Ishikawa (cell line): ENCODE data around the gene GRB10.

Source experiments
- CEBPB ChIP-seq: IDR thresholded peaks from 2 replicates; pipeline ENCODE4 v1.6.1; 2012
- CREB1 ChIP-seq: IDR thresholded peaks from 2 replicates; pipeline ENCODE4 v1.6.1; 2012; ENCODE audit warnings: low read depth
- EGR1 ChIP-seq: IDR thresholded peaks from 2 replicates; pipeline ENCODE4 v1.6.1; 2012
- EP300 ChIP-seq: IDR thresholded peaks from 2 replicates; pipeline ENCODE4 v1.6.1; 2012; ENCODE audit warnings: borderline replicate concordance
- FOXM1 ChIP-seq: IDR thresholded peaks from 2 replicates; pipeline ENCODE4 v1.6.1; 2012; ENCODE audit warnings: low read depth, borderline replicate concordance
- NFIC ChIP-seq: IDR thresholded peaks from 2 replicates; pipeline ENCODE4 v1.6.1; 2012
- RAD21 ChIP-seq: IDR thresholded peaks from 2 replicates; pipeline ENCODE4 v1.6.1; 2012; ENCODE audit warnings: low read depth
- TAF1 ChIP-seq: IDR thresholded peaks from 2 replicates; pipeline ENCODE4 v1.6.1; 2012; ENCODE audit warnings: low read depth, mild to moderate bottlenecking
- TCF12 ChIP-seq: IDR thresholded peaks from 2 replicates; pipeline ENCODE4 v1.6.1; 2012; ENCODE audit warnings: low read depth
- TEAD4 ChIP-seq: IDR thresholded peaks from 2 replicates; pipeline ENCODE4 v1.6.1; 2012
- YY1 ChIP-seq: IDR thresholded peaks from 2 replicates; pipeline ENCODE4 v1.6.1; 2012; ENCODE audit warnings: low read depth
- ZBTB7A ChIP-seq: IDR thresholded peaks from 2 replicates; pipeline ENCODE4 v1.6.1; 2012; ENCODE audit warnings: low read depth
- TF ChIP-seq, protein P1 (sequence below): IDR thresholded peaks from 2 replicates; pipeline ENCODE4 v1.6.1; 2012; ENCODE audit warnings: low read depth, mild to moderate bottlenecking
- TF ChIP-seq, protein P2 (sequence below): IDR thresholded peaks from 2 replicates; pipeline ENCODE4 v1.6.1; 2012
- TF ChIP-seq, protein P3 (sequence below): IDR thresholded peaks from 2 replicates; pipeline ENCODE4 v1.6.1; 2012

GRB10 gene

DNA sequence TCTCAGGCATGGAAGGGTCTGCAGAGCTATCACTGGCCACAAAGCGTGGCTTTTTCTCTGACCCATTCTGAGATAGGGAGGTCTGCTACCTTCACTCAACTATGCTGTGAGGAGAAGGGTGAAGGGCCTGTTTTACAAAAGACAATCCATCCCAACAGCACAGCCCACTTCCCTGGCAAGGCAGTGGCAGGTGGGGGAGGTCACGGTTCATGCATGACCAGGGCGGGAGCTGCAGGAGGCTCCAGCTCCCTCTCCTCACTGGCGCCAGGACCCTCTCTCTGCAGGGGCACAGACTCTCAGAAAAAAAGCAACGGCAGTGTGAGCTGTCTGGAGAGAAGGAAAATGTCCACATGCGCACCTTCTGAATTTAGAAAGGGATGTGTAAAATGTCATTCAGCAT, 28.5 kb downstream of the GRB10 start:
- TF ChIP-seq, protein P1, sequence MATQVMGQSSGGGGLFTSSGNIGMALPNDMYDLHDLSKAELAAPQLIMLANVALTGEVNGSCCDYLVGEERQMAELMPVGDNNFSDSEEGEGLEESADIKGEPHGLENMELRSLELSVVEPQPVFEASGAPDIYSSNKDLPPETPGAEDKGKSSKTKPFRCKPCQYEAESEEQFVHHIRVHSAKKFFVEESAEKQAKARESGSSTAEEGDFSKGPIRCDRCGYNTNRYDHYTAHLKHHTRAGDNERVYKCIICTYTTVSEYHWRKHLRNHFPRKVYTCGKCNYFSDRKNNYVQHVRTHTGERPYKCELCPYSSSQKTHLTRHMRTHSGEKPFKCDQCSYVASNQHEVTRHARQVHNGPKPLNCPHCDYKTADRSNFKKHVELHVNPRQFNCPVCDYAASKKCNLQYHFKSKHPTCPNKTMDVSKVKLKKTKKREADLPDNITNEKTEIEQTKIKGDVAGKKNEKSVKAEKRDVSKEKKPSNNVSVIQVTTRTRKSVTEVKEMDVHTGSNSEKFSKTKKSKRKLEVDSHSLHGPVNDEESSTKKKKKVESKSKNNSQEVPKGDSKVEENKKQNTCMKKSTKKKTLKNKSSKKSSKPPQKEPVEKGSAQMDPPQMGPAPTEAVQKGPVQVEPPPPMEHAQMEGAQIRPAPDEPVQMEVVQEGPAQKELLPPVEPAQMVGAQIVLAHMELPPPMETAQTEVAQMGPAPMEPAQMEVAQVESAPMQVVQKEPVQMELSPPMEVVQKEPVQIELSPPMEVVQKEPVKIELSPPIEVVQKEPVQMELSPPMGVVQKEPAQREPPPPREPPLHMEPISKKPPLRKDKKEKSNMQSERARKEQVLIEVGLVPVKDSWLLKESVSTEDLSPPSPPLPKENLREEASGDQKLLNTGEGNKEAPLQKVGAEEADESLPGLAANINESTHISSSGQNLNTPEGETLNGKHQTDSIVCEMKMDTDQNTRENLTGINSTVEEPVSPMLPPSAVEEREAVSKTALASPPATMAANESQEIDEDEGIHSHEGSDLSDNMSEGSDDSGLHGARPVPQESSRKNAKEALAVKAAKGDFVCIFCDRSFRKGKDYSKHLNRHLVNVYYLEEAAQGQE: no peak
- TF ChIP-seq FOXM1 (no peak), TCF12 (no peak)

DNA sequence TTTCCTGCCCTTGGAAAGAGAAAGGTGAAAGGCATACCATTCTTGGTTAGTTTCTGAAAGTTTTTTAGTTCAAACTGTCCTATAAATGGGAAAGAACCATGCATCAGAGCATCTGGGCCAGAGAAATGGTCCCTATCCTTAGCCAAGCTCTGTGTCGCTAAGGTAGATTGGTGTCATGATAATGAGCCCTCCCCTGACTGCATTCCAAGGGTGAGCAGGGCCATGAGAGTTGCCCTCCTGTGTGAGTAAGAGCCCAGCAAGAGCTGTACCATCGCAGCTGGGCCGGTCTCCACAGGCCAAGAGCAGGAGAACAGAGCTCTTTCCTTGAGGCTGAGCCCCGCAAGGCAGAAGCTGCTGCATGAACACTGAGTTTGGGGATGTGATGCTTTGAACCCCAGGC, 30.3 kb downstream of the GRB10 start:
- TF ChIP-seq TCF12: no peak
- TF ChIP-seq NFIC: no peak
- no peak for TF ChIP-seq CREB1
- no peak for TF ChIP-seq EP300
- no peak for TF ChIP-seq ZBTB7A
- TF ChIP-seq, protein P2, sequence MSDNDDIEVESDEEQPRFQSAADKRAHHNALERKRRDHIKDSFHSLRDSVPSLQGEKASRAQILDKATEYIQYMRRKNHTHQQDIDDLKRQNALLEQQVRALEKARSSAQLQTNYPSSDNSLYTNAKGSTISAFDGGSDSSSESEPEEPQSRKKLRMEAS: no peak
- TF ChIP-seq, protein P3, sequence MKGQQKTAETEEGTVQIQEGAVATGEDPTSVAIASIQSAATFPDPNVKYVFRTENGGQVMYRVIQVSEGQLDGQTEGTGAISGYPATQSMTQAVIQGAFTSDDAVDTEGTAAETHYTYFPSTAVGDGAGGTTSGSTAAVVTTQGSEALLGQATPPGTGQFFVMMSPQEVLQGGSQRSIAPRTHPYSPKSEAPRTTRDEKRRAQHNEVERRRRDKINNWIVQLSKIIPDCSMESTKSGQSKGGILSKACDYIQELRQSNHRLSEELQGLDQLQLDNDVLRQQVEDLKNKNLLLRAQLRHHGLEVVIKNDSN: no peak
- TF ChIP-seq EGR1: no peak
- no peak for TF ChIP-seq FOXM1
- TF ChIP-seq YY1: no peak
- no peak for TF ChIP-seq RAD21
- TF ChIP-seq TAF1: no peak
- TF ChIP-seq TEAD4: no peak
- TF ChIP-seq, protein P1: no peak

DNA sequence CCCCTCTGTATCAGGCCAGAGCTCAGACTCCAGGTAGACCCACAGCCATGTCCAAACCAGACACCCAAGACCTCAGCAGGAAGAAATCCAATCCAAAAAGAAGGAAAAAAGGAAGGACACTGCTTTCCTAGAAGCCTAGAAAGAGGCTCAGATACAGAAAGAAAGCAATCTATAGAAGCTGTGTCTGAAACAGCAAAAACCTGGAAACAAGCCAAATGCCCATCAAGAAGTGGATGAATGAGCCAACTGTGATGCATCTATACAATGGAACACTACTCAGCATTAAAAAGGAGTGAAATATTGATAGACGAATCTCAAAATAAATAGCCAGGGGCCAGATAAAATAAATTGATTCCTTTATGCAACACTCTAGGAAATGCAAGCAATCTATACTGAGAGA, 31.6 kb downstream of the GRB10 start:
- TF ChIP-seq ZBTB7A: no peak
- TF ChIP-seq, protein P2: no peak
- no peak for TF ChIP-seq NFIC

DNA sequence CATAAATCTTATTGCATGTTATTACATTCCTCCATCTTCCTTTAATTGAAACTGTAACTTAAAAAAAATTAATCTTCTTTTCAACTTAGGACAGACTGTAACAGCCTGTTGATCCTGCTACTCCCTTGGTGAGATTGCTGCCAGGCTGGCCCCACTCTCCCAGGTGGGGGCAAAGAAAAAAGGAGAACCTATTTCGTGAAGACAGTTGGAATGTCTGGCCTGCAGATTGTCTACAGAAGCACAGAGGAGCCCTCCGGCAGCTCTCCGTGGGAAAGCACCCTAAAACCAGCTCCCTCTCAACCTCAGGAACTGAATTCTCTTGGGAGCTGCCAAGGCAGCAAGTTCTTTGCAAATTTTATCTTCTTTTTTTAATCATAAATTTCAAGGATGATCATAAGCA, 32.8 kb downstream of the GRB10 start:
- TF ChIP-seq EP300 (no peak), NFIC (no peak), EGR1 (no peak), TCF12 (no peak), CEBPB (no peak), YY1 (no peak), ZBTB7A (no peak), TAF1 (no peak), RAD21 (no peak), CREB1 (no peak), TEAD4 (no peak)
- TF ChIP-seq, protein P2: no peak
- TF ChIP-seq, protein P1: no peak

DNA sequence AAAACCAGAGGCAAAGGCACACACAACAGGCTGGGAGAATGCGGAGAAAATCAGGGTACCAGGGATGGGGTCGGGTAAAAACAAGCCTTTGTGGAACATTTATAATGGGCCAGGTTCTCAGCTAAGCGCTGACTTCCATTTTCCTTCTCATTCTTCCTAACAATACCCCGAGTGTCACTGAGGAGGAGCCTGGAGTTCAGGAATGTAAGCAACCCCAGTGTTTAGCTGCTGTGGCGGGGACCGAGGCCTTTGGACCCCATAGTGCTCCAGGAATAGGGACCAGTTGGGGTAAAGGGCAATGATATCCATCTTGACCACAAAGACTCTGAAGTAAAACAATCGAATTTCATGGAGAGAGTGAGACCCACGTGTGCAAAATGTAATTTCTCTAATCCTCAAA, 34.2 kb downstream of the GRB10 start:
- no peak for TF ChIP-seq YY1
- TF ChIP-seq TCF12: no peak
- TF ChIP-seq, protein P1: no peak
- TF ChIP-seq, protein P2: no peak
- TF ChIP-seq TEAD4: no peak
- no peak for TF ChIP-seq RAD21
- no peak for TF ChIP-seq FOXM1
- TF ChIP-seq NFIC: no peak
- TF ChIP-seq CREB1: no peak
